Measurements from ENCODE around the gene HPD. TPM values are rescaled to one million over a fixed set of nuclear protein-coding genes. Genes with fewer than 3 reads are reported as not detected.

The HPD gene
- total and polyA plus RNA-seq, 9 donors, result 0.04 to 0.15 (median 0.11) TPM; not detected in 4

DNA sequence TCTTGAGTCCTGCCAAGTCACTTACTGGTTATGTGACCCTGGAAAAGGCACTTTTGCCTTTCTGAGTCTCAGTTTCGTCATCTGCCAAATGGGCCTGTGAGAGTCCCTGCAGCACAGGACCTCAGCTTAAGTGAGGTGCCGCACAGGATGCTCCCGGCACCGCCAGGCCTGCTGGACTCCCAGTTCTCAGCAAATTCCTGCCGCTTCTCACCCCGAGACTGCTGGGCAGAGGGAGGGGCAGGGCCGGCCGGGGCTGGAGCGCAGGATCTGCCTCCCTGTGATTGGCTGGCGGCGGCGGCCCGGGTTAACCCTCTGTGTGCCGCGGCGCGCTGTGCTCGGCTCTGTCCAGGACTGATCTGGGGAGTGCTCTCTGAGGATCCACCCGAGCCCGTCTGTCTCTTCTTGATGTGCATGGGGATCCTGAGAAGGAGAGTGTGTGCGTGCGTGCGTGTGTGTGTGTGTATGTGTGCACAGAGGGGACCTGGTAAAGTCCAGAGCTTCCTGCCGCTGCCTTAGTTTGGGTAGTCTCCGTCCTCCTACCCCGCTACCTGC lies 46.3 kb downstream of the HPD start:
- peak overlapping the region; percentile 63 for H3K4me3 ChIP-seq (ENCODE audit: low read length)
- H3K27ac ChIP-seq (ENCODE audit: low read length), result peak overlapping the region; percentile 47
- H3K9me3 ChIP-seq (replicated peaks; ENCODE audit: control insufficient read depth, low read depth, low read length), result no peaks in the 10 kb centered on the region
- H3K27me3 ChIP-seq (ENCODE audit: control insufficient read depth, insufficient read depth, low read length), result no peaks in the 10 kb centered on the region
- peak; percentile 68 for DNase-seq
- WGBS (ENCODE audit: insufficient coverage), result 6% methylated on average over 19 of the region's 26 CpGs
- peaks cover 81% of the 10 kb centered on the region for H3K36me3 ChIP-seq (ENCODE audit: control insufficient read depth, insufficient read depth, low read length)
- peaks cover 36% of the 10 kb centered on the region for H3K4me1 ChIP-seq (ENCODE audit: control insufficient read depth, insufficient read depth, low read length)

DNA sequence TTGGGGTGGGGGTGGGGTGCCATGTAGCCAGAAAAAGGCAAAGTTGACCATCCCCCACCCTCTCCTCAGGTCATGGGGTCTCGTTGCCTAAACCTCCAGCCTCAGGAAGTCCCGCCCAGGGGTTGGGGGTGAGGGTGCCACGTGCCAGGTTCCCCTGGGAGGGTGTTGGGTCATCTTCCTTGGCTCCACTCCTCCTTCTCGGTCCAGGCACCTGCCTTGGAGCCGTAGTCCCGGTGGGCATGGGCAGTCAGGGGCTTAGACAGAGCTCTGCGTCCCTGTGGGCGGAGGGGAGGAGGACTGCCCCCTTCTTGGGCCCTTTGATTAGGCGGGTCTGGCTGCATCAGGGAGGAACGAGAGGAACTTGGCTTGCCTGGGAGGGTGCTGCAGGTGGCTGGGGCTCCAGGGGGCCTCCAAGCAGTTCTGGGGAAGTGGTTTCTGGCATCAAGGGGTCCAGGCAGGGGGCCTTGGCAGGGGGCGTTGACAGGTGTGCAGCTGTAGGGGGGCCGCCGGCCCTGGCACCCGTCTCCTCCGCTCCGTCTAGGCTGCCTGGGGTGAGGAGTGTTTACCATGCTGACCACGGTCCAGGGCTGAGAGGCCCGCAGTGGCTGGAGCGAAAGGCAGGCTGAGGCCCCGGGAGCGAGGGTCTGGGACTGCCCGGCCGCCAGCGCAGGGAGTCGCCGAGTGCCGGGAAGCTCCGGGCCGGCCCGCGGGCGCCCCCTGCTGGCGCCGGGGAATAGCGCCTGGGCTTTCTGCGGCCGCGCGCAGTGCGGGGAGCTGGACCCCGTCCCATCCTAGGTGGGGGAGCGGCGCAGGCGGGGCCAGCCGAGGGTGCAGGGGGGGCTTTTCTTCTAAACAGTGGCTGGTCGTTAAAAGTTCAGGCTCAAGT lies 47.0 kb downstream of the HPD start:
- Histone ChIP-seq H3K36me3 (ENCODE audit: control insufficient read depth, insufficient read depth, low read length) (peaks cover 79% of the 10 kb centered on the region), H3K27me3 (ENCODE audit: control insufficient read depth, insufficient read depth, low read length) (no peaks in the 10 kb centered on the region), H3K4me3 (ENCODE audit: low read length) (peak overlapping the region; percentile 63), H3K9me3 (replicated peaks; ENCODE audit: control insufficient read depth, low read depth, low read length) (no peaks in the 10 kb centered on the region), H3K27ac (ENCODE audit: low read length) (peak overlapping the region; percentile 88), H3K4me1 (ENCODE audit: control insufficient read depth, insufficient read depth, low read length) (peaks cover 42% of the 10 kb centered on the region)
- WGBS (ENCODE audit: insufficient coverage), result 3% methylated on average over 42 of the region's 46 CpGs
- DNase-seq, result peak; percentile 83

DNA sequence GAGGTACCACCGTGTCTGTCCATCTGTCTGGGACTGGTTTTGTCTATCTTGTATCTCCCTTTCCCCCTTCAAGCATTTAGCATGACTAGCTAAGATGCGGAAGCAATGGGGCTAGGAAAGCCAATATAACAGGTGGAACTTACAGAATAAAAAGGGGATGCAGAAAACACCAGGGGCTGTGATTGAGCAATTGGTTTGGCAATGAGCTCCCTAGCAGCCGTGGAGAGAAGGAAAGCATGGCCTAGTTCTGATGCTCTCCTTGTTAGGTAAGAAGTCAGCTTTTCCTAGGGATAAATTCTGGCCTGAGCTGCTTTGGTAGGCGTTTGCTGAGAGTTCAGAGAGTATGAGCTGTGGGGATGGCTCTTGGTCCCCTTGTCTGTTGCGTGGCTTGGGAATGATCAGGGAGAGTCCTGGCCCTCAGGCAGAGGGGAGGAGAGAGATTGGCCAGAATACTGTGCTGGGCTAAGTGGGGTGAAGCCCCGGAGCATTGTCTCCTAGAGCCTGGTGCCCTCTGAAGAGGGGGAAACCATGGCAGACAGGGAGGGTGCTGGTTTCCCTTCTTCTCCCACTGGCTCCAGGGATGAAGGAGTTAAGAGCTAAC lies 47.7 kb downstream of the HPD start:
- H3K4me3 ChIP-seq (ENCODE audit: low read length), result peak overlapping the region; percentile 38
- H3K27ac ChIP-seq (ENCODE audit: low read length), result peak overlapping the region; percentile 88
- WGBS (ENCODE audit: insufficient coverage), result 52% methylated on average over 3 of the region's 6 CpGs
- peaks cover 49% of the 10 kb centered on the region for H3K4me1 ChIP-seq (ENCODE audit: control insufficient read depth, insufficient read depth, low read length)
- peaks cover 80% of the 10 kb centered on the region for H3K36me3 ChIP-seq (ENCODE audit: control insufficient read depth, insufficient read depth, low read length)
- DNase-seq, result no peak
- no peaks in the 10 kb centered on the region for H3K27me3 ChIP-seq (ENCODE audit: control insufficient read depth, insufficient read depth, low read length)
- no peaks in the 10 kb centered on the region for H3K9me3 ChIP-seq (replicated peaks; ENCODE audit: control insufficient read depth, low read depth, low read length)

DNA sequence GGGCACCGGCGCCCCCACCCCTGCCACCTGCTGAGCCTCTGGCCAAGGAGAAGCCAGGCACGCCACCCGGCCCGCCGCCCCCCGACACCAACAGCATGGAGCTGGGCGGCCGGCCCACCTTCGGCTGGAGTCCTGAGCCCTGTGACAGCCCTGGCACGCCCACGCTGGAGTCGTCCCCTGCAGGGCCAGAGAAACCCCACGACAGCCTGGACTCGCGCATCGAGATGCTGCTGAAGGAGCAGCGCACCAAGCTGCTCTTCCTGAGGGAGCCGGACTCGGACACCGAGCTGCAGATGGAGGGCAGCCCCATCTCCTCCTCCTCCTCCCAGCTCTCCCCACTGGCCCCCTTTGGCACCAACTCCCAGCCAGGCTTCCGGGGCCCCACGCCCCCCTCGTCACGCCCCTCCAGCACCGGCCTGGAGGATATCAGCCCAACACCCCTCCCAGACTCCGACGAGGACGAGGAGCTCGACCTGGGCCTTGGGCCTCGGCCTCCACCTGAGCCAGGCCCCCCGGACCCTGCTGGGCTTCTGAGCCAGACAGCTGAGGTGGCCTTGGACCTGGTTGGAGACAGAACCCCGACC lies 48.3 kb downstream of the HPD start:
- Histone ChIP-seq H3K4me3 (ENCODE audit: low read length) (no peak overlapping the region), H3K4me1 (ENCODE audit: control insufficient read depth, insufficient read depth, low read length) (peaks cover 53% of the 10 kb centered on the region), H3K27me3 (ENCODE audit: control insufficient read depth, insufficient read depth, low read length) (no peaks in the 10 kb centered on the region), H3K27ac (ENCODE audit: low read length) (no peak overlapping the region), H3K9me3 (replicated peaks; ENCODE audit: control insufficient read depth, low read depth, low read length) (no peaks in the 10 kb centered on the region), H3K36me3 (ENCODE audit: control insufficient read depth, insufficient read depth, low read length) (peaks cover 74% of the 10 kb centered on the region)
- DNase-seq, result no peak
- 63% methylated on average over 31 of the region's 33 CpGs for WGBS (ENCODE audit: insufficient coverage)

DNA sequence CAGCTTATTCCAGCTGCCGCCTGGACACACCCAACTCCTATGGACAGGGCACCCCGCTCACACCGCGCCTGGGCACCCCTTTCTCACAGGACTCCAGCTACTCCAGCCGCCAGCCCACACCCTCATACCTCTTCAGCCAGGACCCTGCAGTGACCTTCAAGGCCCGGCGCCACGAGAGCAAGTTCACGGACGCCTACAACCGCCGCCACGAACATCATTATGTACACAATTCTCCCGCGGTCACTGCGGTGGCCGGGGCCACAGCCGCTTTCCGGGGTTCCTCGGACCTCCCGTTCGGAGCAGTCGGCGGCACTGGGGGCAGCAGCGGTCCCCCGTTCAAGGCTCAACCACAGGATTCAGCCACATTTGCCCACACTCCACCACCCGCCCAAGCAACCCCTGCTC lies 48.9 kb downstream of the HPD start:
- no peak for DNase-seq
- Histone ChIP-seq H3K27ac (ENCODE audit: low read length) (no peak overlapping the region), H3K27me3 (ENCODE audit: control insufficient read depth, insufficient read depth, low read length) (no peaks in the 10 kb centered on the region), H3K4me3 (ENCODE audit: low read length) (no peak overlapping the region), H3K9me3 (replicated peaks; ENCODE audit: control insufficient read depth, low read depth, low read length) (no peaks in the 10 kb centered on the region), H3K4me1 (ENCODE audit: control insufficient read depth, insufficient read depth, low read length) (peaks cover 53% of the 10 kb centered on the region), H3K36me3 (ENCODE audit: control insufficient read depth, insufficient read depth, low read length) (peaks cover 70% of the 10 kb centered on the region)
- WGBS (ENCODE audit: insufficient coverage), result 86% methylated on average over 27 of the region's 27 CpGs

DNA sequence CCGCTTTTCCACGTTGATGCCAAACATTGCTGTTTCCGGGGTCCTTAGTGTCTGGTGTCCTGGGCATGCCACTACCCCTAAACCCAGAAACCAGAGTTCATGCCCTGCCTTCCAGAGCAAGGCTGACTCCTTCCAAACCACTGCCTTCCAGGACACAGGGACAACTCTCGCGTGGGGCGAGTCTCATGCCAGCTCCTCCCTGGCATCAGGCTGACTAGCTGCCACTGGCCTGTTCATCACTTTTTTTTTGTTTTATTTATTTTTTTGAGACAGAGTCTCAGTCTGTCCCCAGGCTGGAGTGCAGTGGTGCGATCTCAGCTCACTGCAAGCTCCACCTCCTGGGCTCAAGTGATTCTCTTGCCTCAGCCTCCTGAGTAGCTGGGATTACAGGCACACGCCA lies 50.0 kb downstream of the HPD start:
- H3K4me3 ChIP-seq (ENCODE audit: low read length), result no peak overlapping the region
- H3K27me3 ChIP-seq (ENCODE audit: control insufficient read depth, insufficient read depth, low read length), result no peaks in the 10 kb centered on the region
- H3K27ac ChIP-seq (ENCODE audit: low read length), result no peak overlapping the region
- H3K4me1 ChIP-seq (ENCODE audit: control insufficient read depth, insufficient read depth, low read length), result peaks cover 53% of the 10 kb centered on the region
- no peak for DNase-seq
- peaks cover 61% of the 10 kb centered on the region for H3K36me3 ChIP-seq (ENCODE audit: control insufficient read depth, insufficient read depth, low read length)
- no peaks in the 10 kb centered on the region for H3K9me3 ChIP-seq (replicated peaks; ENCODE audit: control insufficient read depth, low read depth, low read length)
- 83% methylated on average over 4 of the region's 8 CpGs for WGBS (ENCODE audit: insufficient coverage)

DNA sequence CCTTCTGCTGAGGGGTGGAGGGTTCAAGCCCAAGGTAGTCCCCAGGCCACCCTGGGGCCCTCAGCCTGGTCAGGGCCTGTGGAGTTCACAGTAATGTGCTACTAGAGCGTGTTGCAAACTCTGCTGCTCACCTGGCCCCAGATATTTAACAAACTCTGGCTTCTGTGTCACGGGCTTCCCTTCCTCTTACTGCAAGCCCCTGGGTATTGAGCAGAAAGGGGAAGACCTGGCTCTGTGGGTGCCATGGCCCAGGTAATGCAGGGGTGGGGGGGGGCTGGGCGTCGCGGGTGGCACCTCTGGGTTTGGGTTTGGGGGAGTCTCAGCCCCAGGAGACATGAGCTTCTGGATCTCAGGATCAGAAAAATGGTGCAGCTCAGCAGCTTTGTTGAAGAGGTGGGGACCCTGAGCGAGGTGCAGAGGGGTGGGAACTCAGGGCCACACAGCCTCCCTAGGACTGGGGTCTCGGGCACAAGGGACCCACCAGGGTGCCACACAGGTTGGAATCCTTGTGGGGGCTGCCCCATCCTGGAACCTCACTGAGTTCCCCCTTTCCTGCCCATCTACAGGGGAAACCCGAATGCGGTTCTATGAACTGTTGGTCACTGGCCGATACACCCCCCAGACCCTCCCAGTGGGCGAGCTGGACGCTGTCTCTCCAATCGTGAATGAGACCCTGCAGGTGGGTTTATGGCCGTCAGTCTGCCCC lies 50.9 kb downstream of the HPD start:
- no peak overlapping the region for H3K4me3 ChIP-seq (ENCODE audit: low read length)
- peaks cover 54% of the 10 kb centered on the region for H3K36me3 ChIP-seq (ENCODE audit: control insufficient read depth, insufficient read depth, low read length)
- H3K4me1 ChIP-seq (ENCODE audit: control insufficient read depth, insufficient read depth, low read length), result peaks cover 45% of the 10 kb centered on the region
- H3K27me3 ChIP-seq (ENCODE audit: control insufficient read depth, insufficient read depth, low read length), result no peaks in the 10 kb centered on the region
- DNase-seq, result no peak
- H3K9me3 ChIP-seq (replicated peaks; ENCODE audit: control insufficient read depth, low read depth, low read length), result no peaks in the 10 kb centered on the region
- no peak overlapping the region for H3K27ac ChIP-seq (ENCODE audit: low read length)
- WGBS (ENCODE audit: insufficient coverage), result 85% methylated on average over 14 of the region's 14 CpGs

DNA sequence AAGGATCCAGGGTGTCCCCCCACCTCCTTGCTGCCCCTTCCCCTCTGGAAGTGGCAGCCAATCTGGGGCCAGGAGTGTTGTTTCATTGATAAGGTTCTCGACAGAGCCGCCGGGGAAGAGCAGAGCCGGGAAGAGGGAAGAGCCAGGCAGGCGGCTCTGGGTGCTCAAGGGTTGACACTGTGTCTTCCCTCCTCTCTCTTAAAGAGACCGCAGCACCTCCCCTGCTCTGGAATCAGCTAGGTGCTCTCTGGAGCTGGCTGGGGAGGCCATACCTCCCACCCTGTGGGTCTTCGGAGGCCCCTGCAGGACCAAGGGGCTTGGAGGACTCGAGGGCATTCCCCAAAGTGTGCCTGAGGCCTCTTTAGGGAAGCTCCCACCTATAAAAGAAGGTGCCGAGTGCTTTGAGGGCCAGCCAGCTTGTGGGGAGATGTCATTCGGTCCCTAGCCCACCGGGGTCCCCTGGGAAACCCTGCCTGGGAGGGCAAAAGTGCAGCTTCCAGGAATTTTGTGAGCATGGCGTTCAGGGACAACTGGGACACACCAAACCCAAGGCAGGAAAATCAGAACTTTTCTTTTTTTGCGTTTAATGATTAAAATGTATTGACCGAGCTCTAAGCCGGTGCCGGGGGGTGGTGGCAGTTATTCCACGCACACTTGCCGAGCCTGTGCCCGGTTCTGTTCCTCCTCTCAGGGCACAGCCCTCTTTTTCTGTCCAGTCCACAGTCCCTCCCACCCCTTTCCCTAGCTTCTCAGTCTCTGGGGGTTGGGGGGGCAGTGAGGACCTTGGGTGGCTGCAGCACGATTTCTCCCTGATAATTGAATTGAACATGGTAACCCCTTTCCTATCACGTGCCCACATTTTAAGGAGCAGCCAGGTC lies 51.9 kb downstream of the HPD start:
- peak; percentile 50 for DNase-seq
- Histone ChIP-seq H3K36me3 (ENCODE audit: control insufficient read depth, insufficient read depth, low read length) (peaks cover 54% of the 10 kb centered on the region), H3K4me3 (ENCODE audit: low read length) (peak overlapping the region; percentile 75), H3K4me1 (ENCODE audit: control insufficient read depth, insufficient read depth, low read length) (peaks cover 37% of the 10 kb centered on the region), H3K9me3 (replicated peaks; ENCODE audit: control insufficient read depth, low read depth, low read length) (no peaks in the 10 kb centered on the region), H3K27me3 (ENCODE audit: control insufficient read depth, insufficient read depth, low read length) (no peaks in the 10 kb centered on the region), H3K27ac (ENCODE audit: low read length) (no peak overlapping the region)
- WGBS (ENCODE audit: insufficient coverage), result 20% methylated on average over 3 of the region's 21 CpGs

DNA sequence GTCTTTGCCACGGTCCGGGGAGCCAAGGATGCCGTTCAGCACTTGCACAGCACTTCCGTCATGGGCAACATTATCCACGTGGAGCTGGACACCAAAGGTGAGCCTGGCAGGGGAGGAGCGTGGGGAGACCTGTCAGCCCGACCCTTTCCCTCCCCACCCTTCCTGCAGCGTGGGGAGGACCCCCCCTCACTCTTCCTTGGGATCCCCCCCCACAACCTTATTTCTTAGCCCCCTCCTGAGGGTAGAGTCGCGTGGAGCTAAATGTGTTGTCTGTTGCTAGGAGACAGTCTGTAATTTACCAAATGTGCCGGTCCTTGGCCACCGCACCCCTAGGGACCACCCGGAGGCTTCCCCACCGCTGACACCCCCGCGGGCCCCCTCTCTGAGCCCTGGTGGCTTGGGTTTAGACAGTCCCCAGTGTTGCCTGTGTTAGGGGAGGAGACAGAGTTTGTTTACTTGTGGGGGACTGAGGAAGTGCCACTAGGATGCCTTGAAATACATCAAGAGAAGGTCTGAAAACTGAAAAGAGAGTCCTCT lies 52.6 kb downstream of the HPD start:
- peaks cover 50% of the 10 kb centered on the region for H3K36me3 ChIP-seq (ENCODE audit: control insufficient read depth, insufficient read depth, low read length)
- WGBS (ENCODE audit: insufficient coverage), result 5% methylated on average over 10 of the region's 16 CpGs
- no peaks in the 10 kb centered on the region for H3K27me3 ChIP-seq (ENCODE audit: control insufficient read depth, insufficient read depth, low read length)
- no peak overlapping the region for H3K27ac ChIP-seq (ENCODE audit: low read length)
- H3K4me3 ChIP-seq (ENCODE audit: low read length), result peak overlapping the region; percentile 75
- H3K4me1 ChIP-seq (ENCODE audit: control insufficient read depth, insufficient read depth, low read length), result peaks cover 37% of the 10 kb centered on the region
- H3K9me3 ChIP-seq (replicated peaks; ENCODE audit: control insufficient read depth, low read depth, low read length), result no peaks in the 10 kb centered on the region
- DNase-seq, result no peak

All from muscle of leg (tissue), 11 donors.